GM12801 (cell line): ENCODE results near the gene GALNT8.

Experiments used
- TF ChIP-seq, protein P1 (sequence below): IDR thresholded peaks from one replicate; pipeline ENCODE4 v1.5.1; 2011; ENCODE audit warnings: control low read depth; ENCODE audit not compliant: insufficient read length; ENCODE audit errors: extremely low read depth

The GALNT8 gene

DNA sequence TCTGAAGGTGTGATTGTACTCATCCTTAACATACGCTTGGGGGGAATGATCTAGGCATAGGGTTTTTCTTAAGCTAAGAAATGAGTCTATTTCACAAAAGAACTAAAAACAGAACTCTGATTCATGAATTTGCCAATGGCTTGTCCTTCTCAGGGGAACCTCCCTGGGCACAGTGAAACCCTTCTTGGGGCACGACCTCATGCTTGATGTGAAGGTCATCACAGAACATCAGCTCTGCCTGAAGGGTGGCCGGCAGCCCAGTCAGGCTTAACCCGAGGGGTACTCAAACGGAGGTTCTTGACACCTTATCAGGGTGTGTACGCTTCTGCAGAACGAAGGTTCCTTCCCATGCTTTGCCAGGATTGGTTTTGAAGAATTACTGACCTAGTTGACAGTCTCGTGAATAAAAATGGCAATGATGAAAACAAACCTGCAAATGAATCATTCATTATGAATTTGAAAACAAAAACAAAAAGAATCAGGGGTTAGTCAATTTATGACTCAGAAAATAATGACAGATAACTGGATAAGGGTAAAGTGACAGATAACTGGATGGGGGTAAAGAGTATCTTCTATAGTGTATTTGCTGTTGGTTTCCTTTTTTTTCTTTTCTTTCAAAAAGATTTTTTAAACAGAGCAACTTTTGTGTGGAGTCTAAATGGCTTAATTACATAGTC is 86.4 kb downstream of the GALNT8 start:
- TF ChIP-seq, protein P1, sequence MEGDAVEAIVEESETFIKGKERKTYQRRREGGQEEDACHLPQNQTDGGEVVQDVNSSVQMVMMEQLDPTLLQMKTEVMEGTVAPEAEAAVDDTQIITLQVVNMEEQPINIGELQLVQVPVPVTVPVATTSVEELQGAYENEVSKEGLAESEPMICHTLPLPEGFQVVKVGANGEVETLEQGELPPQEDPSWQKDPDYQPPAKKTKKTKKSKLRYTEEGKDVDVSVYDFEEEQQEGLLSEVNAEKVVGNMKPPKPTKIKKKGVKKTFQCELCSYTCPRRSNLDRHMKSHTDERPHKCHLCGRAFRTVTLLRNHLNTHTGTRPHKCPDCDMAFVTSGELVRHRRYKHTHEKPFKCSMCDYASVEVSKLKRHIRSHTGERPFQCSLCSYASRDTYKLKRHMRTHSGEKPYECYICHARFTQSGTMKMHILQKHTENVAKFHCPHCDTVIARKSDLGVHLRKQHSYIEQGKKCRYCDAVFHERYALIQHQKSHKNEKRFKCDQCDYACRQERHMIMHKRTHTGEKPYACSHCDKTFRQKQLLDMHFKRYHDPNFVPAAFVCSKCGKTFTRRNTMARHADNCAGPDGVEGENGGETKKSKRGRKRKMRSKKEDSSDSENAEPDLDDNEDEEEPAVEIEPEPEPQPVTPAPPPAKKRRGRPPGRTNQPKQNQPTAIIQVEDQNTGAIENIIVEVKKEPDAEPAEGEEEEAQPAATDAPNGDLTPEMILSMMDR: no peak

DNA sequence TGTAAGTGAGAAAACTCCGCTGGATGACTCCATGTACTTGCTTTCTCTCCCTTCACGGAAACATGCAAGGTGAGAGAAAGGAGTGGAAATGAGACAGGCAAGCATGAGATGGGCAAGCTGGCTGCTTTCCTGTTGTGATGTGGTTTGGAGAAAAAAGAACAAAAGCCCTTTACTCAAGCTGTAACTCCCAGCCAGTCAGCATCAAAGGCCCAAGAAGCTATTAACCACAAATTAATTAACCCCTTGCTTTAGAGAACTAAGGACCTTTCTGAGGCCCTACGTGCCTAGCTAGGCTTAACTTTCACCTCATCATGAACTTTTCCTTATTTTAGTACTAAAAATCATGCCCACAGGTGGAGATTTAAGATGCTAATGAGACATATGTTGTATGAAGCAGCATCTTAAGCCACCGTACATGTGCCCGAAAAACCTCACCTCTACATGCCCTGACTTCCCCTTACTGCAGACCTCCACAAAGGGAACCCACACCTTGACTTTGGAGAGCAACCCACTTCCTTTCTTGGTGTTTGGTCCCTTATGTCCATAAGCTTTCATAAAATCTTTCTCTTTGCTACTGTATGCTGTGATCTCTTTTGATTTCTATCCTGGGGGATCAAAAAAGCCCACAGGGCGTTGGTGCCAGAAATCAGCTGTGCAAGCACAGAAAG is 87.0 kb downstream of the GALNT8 start:
- TF ChIP-seq, protein P1: no peak

DNA sequence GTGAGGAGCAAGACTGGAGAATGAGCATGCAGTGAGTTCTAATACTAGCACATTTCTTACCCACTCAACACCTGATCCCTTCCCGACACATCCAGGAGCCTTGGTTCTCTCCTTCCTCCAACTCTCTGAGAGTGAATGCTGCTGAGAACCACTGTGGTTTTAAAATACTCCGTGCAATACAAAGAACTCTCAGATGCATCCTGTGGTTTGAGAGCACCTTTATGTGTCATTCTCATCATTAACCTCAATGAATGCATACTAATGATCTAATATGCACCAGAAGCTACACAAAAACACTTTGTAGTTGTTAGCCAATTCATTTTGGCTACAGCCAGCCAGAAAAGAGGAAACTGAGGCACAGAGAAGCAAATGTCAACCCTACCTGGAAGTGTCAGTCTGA is 87.6 kb downstream of the GALNT8 start:
- TF ChIP-seq, protein P1: no peak

DNA sequence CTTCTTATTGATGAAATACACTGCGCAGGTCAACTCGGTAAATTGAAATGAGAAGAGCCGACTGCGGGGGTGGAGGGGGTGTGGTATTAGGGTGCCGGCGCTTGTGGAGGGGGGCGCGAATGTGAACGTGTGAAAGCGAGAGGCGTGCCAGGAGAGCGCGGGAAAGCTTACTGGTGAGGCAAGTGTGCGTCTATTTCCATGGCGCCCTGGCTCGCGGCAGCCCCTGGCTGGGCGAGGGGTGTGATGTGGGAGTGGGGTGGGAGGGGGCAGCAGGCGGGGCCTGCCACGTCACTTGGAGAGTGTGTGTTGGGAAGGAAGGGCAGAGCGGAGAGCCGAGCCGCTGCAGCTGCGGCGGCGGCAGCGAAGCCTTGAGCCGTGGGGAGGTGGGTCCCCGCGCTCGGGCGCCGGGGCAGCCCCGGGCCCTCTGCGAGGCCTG is 88.8 kb downstream of the GALNT8 start:
- TF ChIP-seq, protein P1: no peak

DNA sequence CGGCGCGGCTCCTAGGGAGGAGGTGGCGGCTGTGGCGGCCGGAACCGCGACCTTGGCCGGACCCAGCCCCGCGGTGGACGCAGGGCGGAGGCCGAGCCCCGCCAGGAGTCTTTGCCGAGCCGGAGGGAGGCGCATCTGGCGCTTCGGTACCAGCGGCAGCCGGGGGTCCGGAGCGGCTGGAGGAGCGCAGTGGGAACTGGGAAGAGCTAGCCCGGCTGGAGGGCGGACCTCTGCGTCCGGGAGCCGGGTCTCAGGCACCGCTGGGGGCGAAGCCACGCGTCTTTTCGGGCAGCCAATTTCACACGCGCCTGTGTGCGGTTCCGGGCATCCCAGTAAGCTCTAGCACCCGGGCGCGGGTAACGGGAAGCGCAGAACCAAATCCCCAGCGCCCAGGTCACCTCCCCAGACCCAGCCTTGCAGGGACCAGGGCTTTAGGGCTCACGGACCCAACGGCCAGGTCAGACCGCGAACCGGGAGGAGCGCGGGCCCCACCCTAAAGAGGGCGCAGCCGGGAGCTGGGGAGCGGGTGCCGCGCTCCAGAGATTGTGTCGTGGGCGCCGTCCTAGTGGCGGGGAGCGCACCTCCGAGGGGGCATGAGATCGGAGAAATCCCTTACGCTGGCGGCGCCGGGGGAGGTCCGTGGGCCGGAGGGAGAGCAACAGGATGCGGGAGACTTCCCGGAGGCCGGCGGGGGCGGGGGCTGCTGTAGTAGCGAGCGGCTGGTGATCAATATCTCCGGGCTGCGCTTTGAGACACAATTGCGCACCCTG is 89.4 kb downstream of the GALNT8 start:
- TF ChIP-seq, protein P1: no peak

DNA sequence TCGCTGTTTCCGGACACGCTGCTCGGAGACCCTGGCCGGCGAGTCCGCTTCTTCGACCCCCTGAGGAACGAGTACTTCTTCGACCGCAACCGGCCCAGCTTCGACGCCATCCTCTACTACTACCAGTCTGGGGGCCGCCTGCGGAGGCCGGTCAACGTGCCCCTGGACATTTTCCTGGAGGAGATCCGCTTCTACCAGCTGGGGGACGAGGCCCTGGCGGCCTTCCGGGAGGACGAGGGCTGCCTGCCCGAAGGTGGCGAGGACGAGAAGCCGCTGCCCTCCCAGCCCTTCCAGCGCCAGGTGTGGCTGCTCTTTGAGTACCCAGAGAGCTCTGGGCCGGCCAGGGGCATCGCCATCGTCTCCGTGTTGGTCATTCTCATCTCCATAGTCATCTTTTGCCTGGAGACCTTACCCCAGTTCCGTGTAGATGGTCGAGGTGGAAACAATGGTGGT is 90.0 kb downstream of the GALNT8 start:
- TF ChIP-seq, protein P1: no peak

DNA sequence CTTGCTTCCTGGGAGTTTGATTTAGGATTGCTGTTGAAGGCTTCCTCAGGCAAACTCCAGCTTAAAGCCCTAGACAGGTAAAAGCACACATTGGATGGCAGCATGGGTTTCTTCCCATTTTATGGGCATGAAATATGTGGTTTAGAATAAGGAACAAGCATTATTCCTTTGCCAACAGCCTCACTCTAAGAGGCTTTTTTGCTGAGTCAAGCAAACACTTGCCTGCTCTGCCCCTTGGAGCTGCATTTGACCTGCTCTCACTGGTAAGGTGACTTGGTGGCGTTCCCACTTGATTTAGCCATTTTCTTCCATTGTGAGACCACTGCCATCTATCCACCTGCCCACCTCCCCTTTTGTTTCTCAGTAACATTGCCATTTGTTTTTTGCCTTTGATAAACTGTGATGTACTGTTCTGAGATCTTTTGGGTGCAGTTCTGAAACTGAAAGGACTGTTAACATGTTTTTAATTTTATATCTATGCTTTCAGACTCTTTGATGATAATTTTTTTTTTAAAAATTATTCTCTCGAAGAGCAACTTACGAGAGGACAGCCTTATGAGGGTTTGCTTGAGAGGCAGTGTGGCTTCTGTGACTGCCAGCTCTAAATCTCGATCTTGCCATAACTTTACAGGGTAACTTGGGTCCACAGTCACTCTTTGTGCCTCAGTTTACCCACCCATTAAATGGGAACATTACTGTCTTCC is 92.6 kb downstream of the GALNT8 start:
- TF ChIP-seq, protein P1: no peak
